HepG2 (cell line): ENCODE results near the gene EHBP1. TPM values are rescaled to one million over a fixed set of nuclear protein-coding genes. Genes with fewer than 3 reads are reported as not detected.

Source experiments
- ATAC-seq: fragments of 200-7000 bp; cut with Tn5 transposase; 3 replicates; pipeline ENCODE4 v1.9.1; 2020; ENCODE audit warnings: mild to moderate bottlenecking, moderate library complexity
- BruUV-seq: library from RNA; stranded (reverse); fragments of 400-500 nt; replicated peaks from 2 replicates; lab custom pipeline; 2021; lab: Mats Ljungman, UMichigan
- CTCF ChIA-PET: fragments of 300-600 bp; formaldehyde crosslinking; extraction: SDS; loops from one replicate; lab custom pipeline; 2021; ENCODE audit warnings: low total read pairs, inconsistent platforms, low intra/inter-chr PET ratio; lab: Yijun Ruan, JAX
- POLR2A ChIA-PET: fragments of 350-600 bp; sonication (Branson Sonifier 250); formaldehyde crosslinking; loops from one replicate; lab custom pipeline; 2020; ENCODE audit warnings: antibody characterized with exemption, inconsistent platforms; lab: Yijun Ruan, JAX
- DNase-seq: peaks from one replicate; pipeline ENCODE4 v3.0.0-alpha.2; 2015; ENCODE audit warnings: low spot score
- FAIRE-seq: peaks from 3 replicates; lab custom pipeline; 2011; peaks lifted over from hg19 to GRCh38; lab: Jason Lieb, UNC
- H2AFZ ChIP-seq: one replicate; pipeline ENCODE4 v1.6.1; 2011; ENCODE audit warnings: low read length, inconsistent platforms
- H3K27ac ChIP-seq: fragments of 300-600 bp; 3 replicates; pipeline ENCODE4 v1.8.0; 2011; ENCODE audit warnings: mixed run types, mild to moderate bottlenecking, mixed read lengths, low read length, inconsistent platforms; ENCODE audit not compliant: insufficient read depth; ENCODE audit errors: extremely low read length
- H3K27me3 ChIP-seq, 2 experiments: fragments of 200-600 bp in 1 of 2; 2 replicates in 1 of 2; 3 replicates in 1 of 2; pipeline versions ENCODE4 v1.6.0 to v1.8.0; 2011; ENCODE audit warnings: low read length in 2 of 2, mild to moderate bottlenecking in 2 of 2, moderate library complexity in 2 of 2, inconsistent platforms in 1 of 2; ENCODE audit not compliant: insufficient read depth in 2 of 2, control insufficient read depth in 1 of 2
- H3K36me3 ChIP-seq, 2 experiments: fragments of 200-600 bp in 1 of 2; replicated peaks in 1 of 2; 2 replicates in 1 of 2; 3 replicates in 1 of 2; pipeline versions ENCODE4 v1.5.1 to v1.8.0; 2011; ENCODE audit warnings: low read length in 2 of 2, inconsistent platforms in 1 of 2; ENCODE audit not compliant: insufficient read depth in 2 of 2, control insufficient read depth in 1 of 2
- H3K4me1 ChIP-seq: 2 replicates; pipeline ENCODE4 v1.5.1; 2012; ENCODE audit warnings: low read length, inconsistent platforms; ENCODE audit not compliant: insufficient read depth
- H3K4me2 ChIP-seq: 2 replicates; pipeline ENCODE4 v1.6.0; 2011; ENCODE audit warnings: low read depth, low read length, inconsistent platforms
- H3K4me3 ChIP-seq, 3 experiments: fragments of 200-600 bp in 1 of 3; sonication (generic), shearing (Covaris generic) in 1 of 3; replicated peaks in 1 of 3; 2 replicates each; pipeline ENCODE4 v1.5.1; 2011 to 2016; ENCODE audit warnings: low read length in 3 of 3, inconsistent platforms in 2 of 3, low read depth in 2 of 3, mild to moderate bottlenecking in 2 of 3, control low read depth in 1 of 3, mixed read lengths in 1 of 3; ENCODE audit not compliant: insufficient read depth in 1 of 3
- H3K79me2 ChIP-seq: one replicate; pipeline ENCODE4 v1.6.1; 2011; ENCODE audit warnings: low read length, inconsistent platforms; ENCODE audit not compliant: insufficient read depth
- H3K9ac ChIP-seq: 2 replicates; pipeline ENCODE4 v1.6.0; 2011; ENCODE audit warnings: mild to moderate bottlenecking, low read depth, low read length, inconsistent platforms; ENCODE audit not compliant: insufficient read depth
- H3K9me3 ChIP-seq: 2 replicates; pipeline ENCODE4 v1.5.1; 2012; ENCODE audit warnings: mild to moderate bottlenecking, low read length
- H4K20me1 ChIP-seq: 2 replicates; pipeline ENCODE4 v1.6.0; 2011; ENCODE audit warnings: inconsistent platforms, mild to moderate bottlenecking, low read length, moderate library complexity; ENCODE audit not compliant: insufficient read depth
- FIP1L1 ChIP-seq: fragments of 200-400 bp; formaldehyde crosslinking; IDR thresholded peaks from 2 replicates; pipeline ENCODE4 v1.6.1; 2018; ENCODE audit warnings: low read depth, mild to moderate bottlenecking, low read length, moderate library complexity, borderline replicate concordance; ENCODE audit not compliant: insufficient read depth
- NFATC3 ChIP-seq: sonication (generic); formaldehyde crosslinking; IDR thresholded peaks from 2 replicates; pipeline ENCODE4 v1.5.1; 2020; ENCODE audit warnings: mild to moderate bottlenecking, missing genetic modification reagents
- ZNF343 ChIP-seq: sonication (generic); formaldehyde crosslinking; IDR thresholded peaks from 2 replicates; pipeline ENCODE4 v1.4.0; 2020; ENCODE audit warnings: mild to moderate bottlenecking, missing genetic modification reagents
- WGBS: methylation state at CpG from one replicate; pipeline ENCODE4 v1.1.6; 2017; ENCODE audit warnings: low lambda C conversion rate; 5-methylcytosine and 5-hydroxymethylcytosine counted together
- in situ Hi-C: cut with HindIII; loops from 2 replicates; pipeline ENCODE4 v1.10.0; 2017; ENCODE audit warnings: low pct_unique_long_range_greater_than_20kb; ENCODE audit not compliant: extremely low pct_ligation_motif_present
- intact Hi-C: fragments of 100-400 bp; cut with micrococcal nuclease; formaldehyde crosslinking; loops from one replicate; pipeline ENCODE4 v1.10.0; 2022; ENCODE audit not compliant: unreplicated experiment
- polyA plus RNA-seq, 8 experiments: library from polyadenylated mRNA; depleted of rRNA in 3 of 8; stranded (reverse) in 7 of 8; unstranded in 1 of 8; fragments of >200 nt; fragmentation: Illumina TruSeq in 4 of 8; extraction: Trizol in 4 of 8; gene quantifications; 2 replicates each; pipeline versions ENCODE4 v1.2.1 to v1.2.3, GENCODE V29; 2011 to 2016; ENCODE audit warnings: low read depth in 4 of 8, missing spikeins in 1 of 8, mixed read lengths in 1 of 8; ENCODE audit not compliant: insufficient read depth in 1 of 8
- total RNA-seq, 5 experiments: library from RNA; depleted of rRNA; stranded (reverse); fragments of >200 nt; fragmentation: Illumina TruSeq; extraction: Trizol; gene quantifications; 2 replicates each; pipeline ENCODE4 v1.2.3, GENCODE V29; 2016; ENCODE audit warnings: low read depth in 1 of 5
- TF ChIP-seq, protein P1 (sequence below): IDR thresholded peaks from 2 replicates; pipeline ENCODE4 v1.6.1; 2012; ENCODE audit warnings: low read depth, low read length, improper control_type of control experiment
- TF ChIP-seq, protein P2 (sequence below): sonication (generic); formaldehyde crosslinking; IDR thresholded peaks from 2 replicates; pipeline ENCODE4 v1.5.0; 2020; ENCODE audit warnings: missing genetic modification reagents

EHBP1 gene
- total and polyA plus RNA-seq, 2 of the 13 experiments (the other 11 are each of a cell fraction or from before 2014, with no cell fraction given), result 93.5 to 146 TPM

DNA sequence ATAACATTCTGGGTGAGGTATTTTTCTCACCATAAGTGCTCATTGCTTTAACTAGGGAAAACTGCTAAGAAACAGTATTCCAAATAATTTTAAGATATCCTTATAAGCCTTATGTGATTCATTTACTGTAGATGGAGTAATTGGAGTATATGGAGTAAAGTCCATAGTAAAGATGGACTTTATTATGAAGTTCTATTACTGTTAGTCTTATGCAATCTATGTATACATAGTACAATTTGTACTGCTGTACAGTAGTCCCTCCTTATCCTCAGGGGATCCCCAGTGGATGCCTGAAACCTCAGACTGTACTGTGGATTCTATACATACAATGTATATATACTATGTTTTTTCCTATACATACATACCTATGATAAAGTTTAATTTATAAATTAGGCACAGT, 304.0 kb downstream of the EHBP1 start (continued):
- TF ChIP-seq, protein P1, sequence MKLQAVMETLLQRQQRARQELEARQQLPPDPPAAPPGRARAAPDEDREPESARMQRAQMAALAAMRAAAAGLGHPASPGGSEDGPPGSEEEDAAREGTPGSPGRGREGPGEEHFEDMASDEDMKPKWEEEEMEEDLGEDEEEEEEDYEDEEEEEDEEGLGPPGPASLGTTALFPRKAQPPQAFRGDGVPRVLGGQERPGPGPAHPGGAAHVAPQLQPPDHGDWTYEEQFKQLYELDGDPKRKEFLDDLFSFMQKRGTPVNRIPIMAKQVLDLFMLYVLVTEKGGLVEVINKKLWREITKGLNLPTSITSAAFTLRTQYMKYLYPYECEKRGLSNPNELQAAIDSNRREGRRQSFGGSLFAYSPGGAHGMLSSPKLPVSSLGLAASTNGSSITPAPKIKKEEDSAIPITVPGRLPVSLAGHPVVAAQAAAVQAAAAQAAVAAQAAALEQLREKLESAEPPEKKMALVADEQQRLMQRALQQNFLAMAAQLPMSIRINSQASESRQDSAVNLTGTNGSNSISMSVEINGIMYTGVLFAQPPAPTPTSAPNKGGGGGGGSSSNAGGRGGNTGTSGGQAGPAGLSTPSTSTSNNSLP, result peak; percentile 63; the same call in 1 of the 2 replicates
- TF ChIP-seq, protein P2, sequence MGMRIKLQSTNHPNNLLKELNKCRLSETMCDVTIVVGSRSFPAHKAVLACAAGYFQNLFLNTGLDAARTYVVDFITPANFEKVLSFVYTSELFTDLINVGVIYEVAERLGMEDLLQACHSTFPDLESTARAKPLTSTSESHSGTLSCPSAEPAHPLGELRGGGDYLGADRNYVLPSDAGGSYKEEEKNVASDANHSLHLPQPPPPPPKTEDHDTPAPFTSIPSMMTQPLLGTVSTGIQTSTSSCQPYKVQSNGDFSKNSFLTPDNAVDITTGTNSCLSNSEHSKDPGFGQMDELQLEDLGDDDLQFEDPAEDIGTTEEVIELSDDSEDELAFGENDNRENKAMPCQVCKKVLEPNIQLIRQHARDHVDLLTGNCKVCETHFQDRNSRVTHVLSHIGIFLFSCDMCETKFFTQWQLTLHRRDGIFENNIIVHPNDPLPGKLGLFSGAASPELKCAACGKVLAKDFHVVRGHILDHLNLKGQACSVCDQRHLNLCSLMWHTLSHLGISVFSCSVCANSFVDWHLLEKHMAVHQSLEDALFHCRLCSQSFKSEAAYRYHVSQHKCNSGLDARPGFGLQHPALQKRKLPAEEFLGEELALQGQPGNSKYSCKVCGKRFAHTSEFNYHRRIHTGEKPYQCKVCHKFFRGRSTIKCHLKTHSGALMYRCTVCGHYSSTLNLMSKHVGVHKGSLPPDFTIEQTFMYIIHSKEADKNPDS (CRISPR knock-in tag), result 0 out of 2 replicates have a peak, but pooled peaks have one; percentile 31

DNA sequence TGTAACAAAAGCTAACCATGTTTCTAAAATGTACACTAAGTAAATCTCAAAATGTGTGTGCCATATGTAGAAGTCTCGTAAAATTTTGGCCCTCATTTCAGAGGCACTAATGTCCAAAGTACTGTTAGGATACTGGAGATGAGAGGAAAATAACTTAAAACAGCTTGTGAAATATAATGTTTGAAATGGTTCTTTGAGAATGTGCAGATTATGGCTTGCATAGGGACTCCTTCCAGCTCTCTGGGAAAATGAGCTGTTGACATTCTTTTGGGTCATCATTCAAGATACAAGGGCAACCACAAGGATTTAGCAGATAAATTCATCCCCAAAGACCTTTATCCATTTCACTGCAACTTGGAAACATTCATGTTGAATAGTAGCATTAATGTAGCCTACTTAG, 307.0 kb downstream of the EHBP1 start:
- FAIRE-seq (no peak), DNase-seq (no peak), ATAC-seq (no peak)
- 98% methylated on average over 1 of the region's 1 CpG for WGBS
- Histone ChIP-seq H3K27me3 (no peaks in the 10 kb centered on the region), H4K20me1 (0 out of 2 replicates have a peak, but pooled peaks cover 4% of the 10 kb centered on the region), H3K9ac (no peak overlapping the region), H3K36me3 (peaks cover 12 to 61% of the 10 kb centered on the region in 2 experiments), H3K4me1 (peaks cover 9% of the 10 kb centered on the region), H3K4me3 (no peak overlapping the region), H3K27ac (no peak overlapping the region), H3K79me2 (no peaks in the 10 kb centered on the region), H2AFZ (no peak overlapping the region), H3K4me2 (no peak overlapping the region), H3K9me3 (no peaks in the 10 kb centered on the region)
- CTCF ChIA-PET, result no interaction called here
- POLR2A ChIA-PET, result no interaction called here
- TSS peak; percentile 7 for BruUV-seq
- TF ChIP-seq FIP1L1 (no peak), ZNF343 (no peak), NFATC3 (CRISPR knock-in tag) (no peak)
- in situ Hi-C loops (no loop called here), intact Hi-C loops (no loop called here)
